HG03457 (cell line): ENCODE data around the gene CPSF3.
"Not testable (repeated sequence)": the region's sequence is repeated elsewhere in the genome, so short reads cannot be mapped to it uniquely, and the experiment has no call there.

Source experiments
- ATAC-seq: cut with Tn5 transposase; IDR thresholded peaks from one replicate; pipeline ENCODE4 v1.9.1; 2021; ENCODE audit warnings: moderate number of reproducible peaks; ENCODE audit not compliant: unreplicated experiment

CPSF3 gene

GRCh38 chr2:9392898-9393765 is 30.3 kb upstream of the CPSF3 start:
- no peak for ATAC-seq

- ATAC-seq, result no peak
Measured at GRCh38 chr2:9394816-9395215, 28.6 kb upstream of the CPSF3 start.

- no peak for ATAC-seq
Measured at GRCh38 chr2:9397201-9397600, 26.3 kb upstream of the CPSF3 start.

- not testable (repeated sequence) for ATAC-seq
Measured at GRCh38 chr2:9398251-9398650, 25.2 kb upstream of the CPSF3 start.

GRCh38 chr2:9398881-9399780 is 24.3 kb upstream of the CPSF3 start:
- ATAC-seq, result no peak

GRCh38 chr2:9400268-9401058 is 23.0 kb upstream of the CPSF3 start:
- ATAC-seq, result no peak

GRCh38 chr2:9401059-9401547 is 22.4 kb upstream of the CPSF3 start:
- ATAC-seq, result no peak

GRCh38 chr2:9401646-9402371 is 21.6 kb upstream of the CPSF3 start:
- no peak for ATAC-seq

- no peak for ATAC-seq
Measured at GRCh38 chr2:9403924-9404323, 19.5 kb upstream of the CPSF3 start.

GRCh38 chr2:9404451-9404850 is 19.0 kb upstream of the CPSF3 start:
- no peak for ATAC-seq

GRCh38 chr2:9405636-9406035 is 17.8 kb upstream of the CPSF3 start:
- no peak for ATAC-seq

- ATAC-seq, result no peak
Measured at GRCh38 chr2:9406529-9407362, 16.7 kb upstream of the CPSF3 start.

- ATAC-seq, result no peak
Measured at GRCh38 chr2:9407363-9407811, 16.1 kb upstream of the CPSF3 start.

- no peak for ATAC-seq
Measured at GRCh38 chr2:9408641-9409151, 14.8 kb upstream of the CPSF3 start.

- no peak for ATAC-seq
Measured at GRCh38 chr2:9410108-9410507, 13.3 kb upstream of the CPSF3 start.

- no peak for ATAC-seq
Measured at GRCh38 chr2:9412781-9413180, 10.7 kb upstream of the CPSF3 start.

GRCh38 chr2:9415516-9416169 is 7.8 kb upstream of the CPSF3 start:
- ATAC-seq, result no peak

- ATAC-seq, result no peak
Measured at GRCh38 chr2:9416267-9416961, 7.0 kb upstream of the CPSF3 start.
